H7 (cell line): ENCODE data around the gene INPP4B. TPM values are rescaled to one million over a fixed set of nuclear protein-coding genes. Genes with fewer than 3 reads are reported as not detected.

Experiments used
- DNase-seq: peaks from one replicate; pipeline ENCODE4 v3.0.0; 2012
- H3K27me3 ChIP-seq: 2 replicates; pipeline ENCODE4 v1.6.0; 2011; ENCODE audit warnings: mild to moderate bottlenecking, low read length; ENCODE audit not compliant: control insufficient read depth, insufficient read depth
- H3K36me3 ChIP-seq: replicated peaks from 2 replicates; pipeline ENCODE4 v1.5.1; 2011; ENCODE audit warnings: low read length; ENCODE audit not compliant: control insufficient read depth, insufficient read depth
- H3K4me3 ChIP-seq: 2 replicates; pipeline ENCODE4 v1.5.1; 2011; ENCODE audit warnings: low read depth, mild to moderate bottlenecking, control low read depth, low read length, moderate library complexity; ENCODE audit not compliant: insufficient read depth
- total RNA-seq: library from RNA; depleted of rRNA; stranded (reverse); fragments of >200 nt; shearing (Covaris generic); gene quantifications from 2 replicates; pipeline ENCODE4 v1.2.3, GENCODE V29; 2014; rRNA removed

The INPP4B gene
- total RNA-seq: 1.8 and 2.2 TPM in 2 replicates

GRCh38 chr4:142846108-142846728 lies at the start of gene INPP4B:
INPP4B (minus strand) TSS chr4:142846301.
- peak; percentile 63 for DNase-seq
- H3K36me3 ChIP-seq: no peaks in the 10 kb centered on the region
- H3K27me3 ChIP-seq: peaks cover 46% of the 10 kb centered on the region
- peak within 1 kb of the TSS; percentile 44 for H3K4me3 ChIP-seq

DNA sequence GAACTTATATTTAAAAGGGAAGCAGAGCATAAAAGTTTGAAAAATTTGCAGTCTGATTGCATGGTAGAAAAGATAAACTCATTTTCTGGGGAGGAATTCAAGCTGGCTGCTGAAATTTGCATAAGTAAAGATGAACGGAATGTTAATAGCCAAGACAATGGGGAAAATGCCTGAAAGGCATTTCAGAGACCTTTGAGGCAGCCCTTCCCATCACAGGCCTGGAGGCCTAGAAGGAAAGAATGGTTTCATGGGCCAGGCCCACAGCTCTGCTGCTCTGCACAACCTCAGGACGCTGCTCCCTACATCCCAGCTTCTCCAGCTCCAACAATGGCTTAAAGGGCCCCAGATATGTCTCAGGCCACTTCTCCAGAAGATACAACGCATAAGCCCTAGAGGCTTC lies 46.9 kb upstream of the INPP4B start:
- Histone ChIP-seq H3K4me3 (no peak overlapping the region), H3K36me3 (no peaks in the 10 kb centered on the region), H3K27me3 (no peaks in the 10 kb centered on the region)
- no peak for DNase-seq

DNA sequence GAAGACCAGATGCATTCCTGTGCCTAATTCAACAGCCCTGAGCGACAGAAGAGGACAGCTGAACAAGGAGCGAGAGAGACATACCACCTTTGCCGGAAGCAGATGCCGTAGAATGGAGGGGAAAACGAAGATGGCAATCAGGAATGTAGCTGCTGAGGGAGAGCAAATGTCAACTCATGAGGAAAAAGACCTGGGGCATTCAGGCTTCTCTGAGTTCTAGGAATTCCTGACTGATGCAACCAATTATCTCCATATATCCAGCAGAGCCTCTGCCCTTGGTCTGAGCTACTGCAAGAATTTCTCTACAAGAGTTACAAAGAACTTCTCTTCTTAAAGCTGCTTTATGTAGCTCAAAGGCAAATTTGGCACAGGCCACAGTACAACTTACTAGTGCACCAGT lies 40.5 kb upstream of the INPP4B start:
- no peak for DNase-seq
- no peak overlapping the region for H3K4me3 ChIP-seq
- H3K36me3 ChIP-seq: no peaks in the 10 kb centered on the region
- H3K27me3 ChIP-seq: no peaks in the 10 kb centered on the region

DNA sequence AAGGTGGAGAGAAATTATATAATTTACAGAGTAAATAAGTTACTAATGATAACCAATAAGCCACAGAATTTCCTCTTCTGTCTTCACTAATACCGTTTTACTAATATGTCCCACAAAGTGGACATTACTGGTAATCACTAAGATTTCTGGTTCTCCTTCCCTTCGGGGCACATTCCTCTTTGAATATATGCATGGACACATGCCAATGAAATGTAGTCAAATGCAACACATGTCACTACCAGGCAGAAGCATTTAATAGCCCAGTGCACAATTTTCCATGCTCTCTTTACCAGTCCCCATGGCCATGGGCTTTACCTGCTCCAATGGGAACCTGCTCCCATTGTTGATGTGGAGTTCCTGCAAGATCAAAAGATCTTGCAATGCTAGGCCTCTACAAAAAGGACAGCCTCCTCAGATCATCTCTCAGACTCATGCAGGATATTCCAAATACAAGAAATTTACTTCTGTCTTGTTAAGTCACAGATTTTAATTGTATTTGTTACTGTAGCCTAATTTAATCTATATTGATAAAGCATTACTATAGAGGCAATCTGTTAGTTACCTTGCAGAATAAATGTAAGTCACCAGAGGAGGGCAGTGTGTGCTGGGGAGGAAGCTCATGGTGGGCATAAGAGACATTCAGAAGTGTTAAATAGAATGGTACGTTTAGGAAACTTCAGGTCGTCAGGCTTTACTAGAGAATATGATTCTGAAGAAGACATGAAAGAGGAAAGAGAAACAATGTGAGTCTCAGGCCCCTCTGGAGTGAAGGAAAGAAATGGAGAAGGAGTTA lies 37.1 kb upstream of the INPP4B start:
- H3K27me3 ChIP-seq: no peaks in the 10 kb centered on the region
- H3K4me3 ChIP-seq: no peak overlapping the region
- DNase-seq: peak; percentile 8
- no peaks in the 10 kb centered on the region for H3K36me3 ChIP-seq

- Histone ChIP-seq H3K36me3 (no peaks in the 10 kb centered on the region), H3K27me3 (no peaks in the 10 kb centered on the region), H3K4me3 (no peak overlapping the region)
- no peak for DNase-seq
Observed at GRCh38 chr4:142882159-142882558, 36.1 kb upstream of the INPP4B start.

DNA sequence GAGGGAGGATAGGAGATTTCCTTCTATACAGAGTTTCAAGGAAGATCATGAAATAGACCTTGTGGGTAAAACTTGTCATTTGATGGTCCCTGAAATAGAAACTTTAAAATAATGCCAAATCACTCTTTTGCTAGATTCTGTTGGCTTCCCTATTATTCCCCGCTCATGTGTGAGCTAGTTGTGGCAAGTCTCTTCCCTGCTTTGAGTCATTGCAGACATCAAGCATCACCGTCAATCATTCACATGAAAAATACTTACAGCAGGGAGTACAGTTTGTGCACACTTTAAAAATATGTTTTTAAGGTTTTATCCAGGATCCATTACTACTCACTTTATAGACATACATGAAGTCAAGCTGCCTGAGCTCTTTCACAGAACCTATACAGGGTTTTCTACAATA lies 35.2 kb upstream of the INPP4B start:
- Histone ChIP-seq H3K27me3 (no peaks in the 10 kb centered on the region), H3K4me3 (no peak overlapping the region), H3K36me3 (no peaks in the 10 kb centered on the region)
- DNase-seq: no peak

DNA sequence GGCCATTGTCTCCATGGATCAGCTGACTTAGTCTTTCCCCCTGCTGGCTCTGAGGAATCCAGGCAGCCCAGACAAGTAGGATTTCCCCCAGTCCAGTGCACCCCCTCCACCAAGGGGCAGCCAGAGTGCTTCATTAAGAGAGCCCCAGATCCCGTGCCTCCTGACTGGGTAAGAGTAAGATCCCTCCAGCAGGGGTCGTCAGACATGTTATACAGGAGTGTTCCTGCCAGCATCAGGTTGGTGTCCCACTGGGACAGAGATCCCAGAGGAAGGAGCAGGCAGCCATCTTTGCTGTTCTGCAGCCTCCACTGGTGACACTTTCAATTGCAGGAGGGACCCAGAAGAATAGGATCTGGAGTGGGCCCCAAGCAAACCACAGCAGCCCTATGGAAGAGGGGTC lies 29.0 kb upstream of the INPP4B start:
- Histone ChIP-seq H3K36me3 (no peaks in the 10 kb centered on the region), H3K27me3 (no peaks in the 10 kb centered on the region), H3K4me3 (no peak overlapping the region)
- no peak for DNase-seq

DNA sequence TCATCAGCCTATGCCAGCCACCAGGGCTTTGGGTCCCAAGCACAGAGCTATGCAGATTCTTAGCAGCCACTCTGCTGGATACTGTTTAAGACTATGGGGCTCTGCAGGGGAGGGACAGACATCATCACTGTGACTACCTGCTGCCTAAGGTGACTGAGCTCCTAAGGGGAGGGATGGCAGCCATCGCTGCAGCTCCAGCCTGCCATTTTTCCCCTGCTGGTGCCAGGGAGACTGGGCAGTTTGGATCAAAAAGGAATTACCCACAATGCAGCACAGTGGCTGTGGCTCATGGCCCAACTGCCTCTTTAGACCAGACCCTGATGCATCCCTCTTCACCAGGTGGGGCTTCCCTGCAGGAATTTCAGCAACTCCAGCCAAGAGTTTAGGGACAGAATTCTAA lies 28.6 kb upstream of the INPP4B start:
- no peaks in the 10 kb centered on the region for H3K27me3 ChIP-seq
- no peaks in the 10 kb centered on the region for H3K36me3 ChIP-seq
- no peak for DNase-seq
- no peak overlapping the region for H3K4me3 ChIP-seq

DNA sequence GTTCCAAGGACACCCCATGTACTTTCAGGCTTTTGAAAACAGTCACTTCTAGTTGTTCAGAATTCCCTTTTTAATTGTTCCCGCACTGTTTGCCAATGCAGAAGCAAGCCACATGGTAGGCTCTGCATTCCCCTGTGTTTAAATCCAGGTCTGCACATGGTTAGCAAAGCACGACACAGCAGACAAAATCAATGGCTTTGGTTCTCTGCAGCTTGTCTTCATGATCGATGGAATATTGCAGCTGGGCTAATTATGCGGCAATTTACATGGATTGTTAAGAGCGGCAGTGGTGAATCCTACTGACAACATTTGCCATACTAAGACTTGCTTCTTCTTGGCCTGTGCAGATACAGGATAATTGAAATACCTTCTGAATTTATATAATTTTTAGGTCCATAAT lies 20.6 kb upstream of the INPP4B start:
- no peaks in the 10 kb centered on the region for H3K36me3 ChIP-seq
- no peak for DNase-seq
- no peaks in the 10 kb centered on the region for H3K27me3 ChIP-seq
- no peak overlapping the region for H3K4me3 ChIP-seq

DNA sequence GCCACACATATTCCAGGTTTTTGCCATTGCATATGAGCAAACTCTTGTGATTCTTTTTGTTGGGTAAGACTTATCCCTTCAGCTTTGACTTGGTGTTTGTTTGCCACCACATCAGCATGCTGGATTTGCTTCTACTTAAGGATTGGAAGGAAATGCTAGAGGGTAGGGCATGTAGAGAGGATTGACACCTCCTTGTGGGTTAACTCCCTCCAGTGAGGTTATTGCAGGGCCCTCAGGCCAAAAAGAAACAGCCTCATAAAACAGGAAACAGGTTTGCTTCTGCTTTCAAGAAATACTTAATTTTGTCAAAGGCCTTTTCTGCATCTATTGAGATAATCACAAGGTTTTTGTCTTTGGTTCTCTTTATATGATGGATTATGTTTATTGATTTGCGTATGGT lies 15.2 kb upstream of the INPP4B start:
- no peaks in the 10 kb centered on the region for H3K36me3 ChIP-seq
- H3K27me3 ChIP-seq: no peaks in the 10 kb centered on the region

DNA sequence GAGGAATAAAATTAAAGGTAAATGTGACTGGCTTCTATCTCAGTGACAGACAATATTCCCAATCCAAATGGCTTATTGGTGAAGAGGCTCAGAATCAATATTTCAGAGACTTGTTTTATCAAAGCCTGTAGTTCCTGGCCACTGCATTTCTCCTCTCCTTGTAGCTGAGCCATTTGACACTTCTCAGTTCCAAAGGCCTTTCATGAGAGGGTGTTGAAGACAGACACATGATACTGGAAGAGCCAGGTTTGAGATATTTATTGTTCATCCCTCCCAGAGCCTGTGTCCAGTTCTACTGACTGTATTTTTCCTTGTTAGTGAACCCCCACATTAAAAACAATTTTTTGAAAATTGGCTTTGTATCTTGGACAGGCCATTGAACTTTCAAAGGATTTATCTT lies 12.9 kb upstream of the INPP4B start:
- Histone ChIP-seq H3K36me3 (no peaks in the 10 kb centered on the region), H3K27me3 (no peaks in the 10 kb centered on the region), H3K4me3 (no peak overlapping the region)
- DNase-seq: no peak

More for the DNA sequence above, 15.2 kb upstream of the INPP4B start:
- no peak for DNase-seq
- H3K4me3 ChIP-seq: no peak overlapping the region

GRCh38 chr4:142858446-142858845 lies 12.3 kb upstream of the INPP4B start:
- Histone ChIP-seq H3K36me3 (no peaks in the 10 kb centered on the region), H3K27me3 (no peaks in the 10 kb centered on the region), H3K4me3 (no peak overlapping the region)
- no peak for DNase-seq

DNA sequence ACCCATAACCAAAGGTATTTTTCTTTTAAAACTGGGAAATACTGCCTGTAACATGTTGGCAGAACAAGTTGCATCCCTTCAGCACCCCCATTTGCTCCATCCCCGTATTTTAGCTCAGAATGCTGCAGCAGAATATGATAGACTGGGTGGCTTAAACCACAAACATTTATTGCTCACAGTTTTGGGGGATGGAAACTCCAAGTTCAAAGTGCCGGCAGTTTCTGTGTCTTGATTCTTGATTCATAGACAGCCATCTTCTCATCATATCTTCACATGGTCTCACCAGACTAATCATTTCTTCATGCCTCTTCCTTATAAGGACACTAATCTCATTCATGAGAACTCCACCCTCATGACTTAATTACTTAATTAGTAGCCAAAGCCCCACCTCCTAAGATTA lies 10.5 kb upstream of the INPP4B start:
- Histone ChIP-seq H3K27me3 (no peaks in the 10 kb centered on the region), H3K4me3 (no peak overlapping the region), H3K36me3 (no peaks in the 10 kb centered on the region)
- DNase-seq: no peak

DNA sequence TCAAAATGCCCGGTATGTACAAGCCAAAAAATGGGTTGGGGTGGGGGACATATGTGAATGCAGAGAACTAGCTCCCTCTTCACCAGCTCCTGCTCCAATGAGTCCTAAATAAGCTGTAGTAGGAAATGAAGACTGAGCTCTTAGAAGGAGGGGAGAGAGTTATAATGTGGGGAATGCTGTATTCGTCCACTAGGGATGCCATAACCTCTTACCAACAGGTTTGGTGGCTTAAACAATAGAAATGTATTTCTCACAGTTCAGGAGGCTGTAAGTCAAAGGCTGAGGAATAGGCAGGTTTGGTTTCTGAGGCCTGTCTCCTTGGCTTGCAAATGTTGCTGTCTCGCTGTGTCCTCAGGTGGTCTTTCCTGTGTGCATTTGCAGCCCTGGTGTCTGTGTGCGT lies 4.4 kb upstream of the INPP4B start:
- peak; percentile 6 for DNase-seq
- Histone ChIP-seq H3K4me3 (no peak overlapping the region), H3K36me3 (no peaks in the 10 kb centered on the region), H3K27me3 (peaks cover 26% of the 10 kb centered on the region)

- peak; percentile 30 for DNase-seq
- Histone ChIP-seq H3K36me3 (no peaks in the 10 kb centered on the region), H3K4me3 (peak overlapping the region; percentile 44), H3K27me3 (peaks cover 46% of the 10 kb centered on the region)
Observed at GRCh38 chr4:142846729-142847596, 862 bp upstream of the INPP4B start.
